Glutamatergic neuron (in vitro differentiated cells): Measurements from ENCODE around the gene PARG. TPM values are rescaled to one million over a fixed set of nuclear protein-coding genes. Genes with fewer than 3 reads are reported as not detected.

Experiments used
- DNase-seq: peaks from one replicate; pipeline ENCODE4 v3.0.0; 2022
- H3K27ac Mint-ChIP-seq: one replicate; pipeline ENCODE4 v1.8.0; 2020; ENCODE audit warnings: mild to moderate bottlenecking, mixed read lengths, inconsistent platforms; ENCODE audit not compliant: unreplicated experiment
- H3K27me3 Mint-ChIP-seq: one replicate; pipeline ENCODE4 v1.8.0; 2020; ENCODE audit warnings: mild to moderate bottlenecking, moderate library complexity, mixed read lengths, inconsistent platforms; ENCODE audit not compliant: unreplicated experiment
- H3K36me3 Mint-ChIP-seq: one replicate; pipeline ENCODE4 v1.8.0; 2020; ENCODE audit warnings: mild to moderate bottlenecking, mixed read lengths, inconsistent platforms; ENCODE audit not compliant: unreplicated experiment
- H3K4me1 Mint-ChIP-seq: one replicate; pipeline ENCODE4 v1.8.0; 2020; ENCODE audit warnings: mild to moderate bottlenecking, low read depth, mixed read lengths, inconsistent platforms; ENCODE audit not compliant: unreplicated experiment
- H3K4me3 Mint-ChIP-seq: one replicate; pipeline ENCODE4 v1.8.0; 2020; ENCODE audit warnings: mild to moderate bottlenecking, mixed read lengths, inconsistent platforms; ENCODE audit not compliant: unreplicated experiment
- H3K9me3 Mint-ChIP-seq: one replicate; pipeline ENCODE4 v1.8.0; 2020; ENCODE audit warnings: mild to moderate bottlenecking, moderate library complexity, mixed read lengths, inconsistent platforms; ENCODE audit not compliant: unreplicated experiment
- CTCF ChIP-seq: fragments of 200-600 bp; sonication (generic); IDR thresholded peaks from one replicate; pipeline ENCODE4 v1.5.0; 2021; ENCODE audit not compliant: partially characterized antibody, unreplicated experiment
- total RNA-seq: library from RNA; stranded (reverse); fragmentation: NEBNext Ultra II Directional; extraction: Animal tissue kit (Norgen Biotek cat#: 25700); gene quantifications from one replicate; pipeline ENCODE4 v1.2.1, GENCODE V29; 2021; ENCODE audit not compliant: unreplicated experiment

Gene PARG
- total RNA-seq, 1 donor from 2014 or later = 53.3 TPM

GRCh38 chr10:49830016-49830415 lies 111.8 kb downstream of the PARG start:
- TF ChIP-seq CTCF = no peak
- DNase-seq = no peak
- Mint-ChIP-seq H3K27ac (no peak overlapping the region), H3K27me3 (peaks cover 1% of the 10 kb centered on the region), H3K4me3 (no peak overlapping the region), H3K9me3 (no peaks in the 10 kb centered on the region), H3K36me3 (no peaks in the 10 kb centered on the region), H3K4me1 (no peaks in the 10 kb centered on the region)

GRCh38 chr10:49827297-49827696 lies 114.5 kb downstream of the PARG start:
- H3K4me1 Mint-ChIP-seq = no peaks in the 10 kb centered on the region
- TF ChIP-seq CTCF = no peak
- H3K27me3 Mint-ChIP-seq = peaks cover 2% of the 10 kb centered on the region
- H3K9me3 Mint-ChIP-seq = no peaks in the 10 kb centered on the region
- DNase-seq = no peak
- H3K27ac Mint-ChIP-seq = no peak overlapping the region
- H3K4me3 Mint-ChIP-seq = no peak overlapping the region
- peaks cover 4% of the 10 kb centered on the region for H3K36me3 Mint-ChIP-seq

DNA sequence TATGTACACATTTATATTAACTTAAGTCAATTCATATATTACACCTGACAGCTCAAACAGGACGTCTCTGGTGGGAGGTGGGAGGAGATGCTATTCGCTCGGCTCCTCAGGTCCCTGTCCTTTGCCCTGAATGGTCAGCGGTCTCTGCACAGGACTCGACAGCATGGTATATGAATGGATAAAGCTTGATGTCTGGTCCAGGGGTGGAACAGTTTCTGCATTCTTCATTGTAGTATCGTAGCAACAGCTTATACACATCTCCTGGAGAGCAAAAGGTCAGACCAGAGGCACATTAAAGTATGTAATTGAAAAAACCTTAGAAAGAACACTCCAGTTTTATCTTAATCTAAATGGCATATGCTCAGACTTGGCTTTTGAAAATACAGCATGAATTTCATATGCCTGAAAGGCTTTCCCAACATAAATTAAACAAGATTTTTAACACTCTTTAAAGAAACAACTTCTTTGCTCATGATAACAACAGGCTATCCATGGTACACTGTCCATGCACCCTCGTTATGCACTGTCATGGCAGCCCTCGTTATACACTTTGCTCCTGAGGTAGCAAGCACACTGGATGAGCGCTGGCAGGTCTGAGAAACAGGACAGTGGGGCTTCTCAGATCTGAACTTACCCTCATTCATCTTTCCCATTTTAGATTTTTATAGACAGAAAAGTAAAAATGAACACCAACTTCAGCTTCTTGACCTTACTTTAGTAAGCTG lies 122.4 kb downstream of the PARG start:
- no peak for DNase-seq
- no peaks in the 10 kb centered on the region for H3K9me3 Mint-ChIP-seq
- no peak for TF ChIP-seq CTCF
- H3K4me1 Mint-ChIP-seq = no peaks in the 10 kb centered on the region
- H3K4me3 Mint-ChIP-seq = no peak overlapping the region
- H3K27ac Mint-ChIP-seq = no peak overlapping the region
- peaks cover 13% of the 10 kb centered on the region for H3K36me3 Mint-ChIP-seq
- no peaks in the 10 kb centered on the region for H3K27me3 Mint-ChIP-seq

DNA sequence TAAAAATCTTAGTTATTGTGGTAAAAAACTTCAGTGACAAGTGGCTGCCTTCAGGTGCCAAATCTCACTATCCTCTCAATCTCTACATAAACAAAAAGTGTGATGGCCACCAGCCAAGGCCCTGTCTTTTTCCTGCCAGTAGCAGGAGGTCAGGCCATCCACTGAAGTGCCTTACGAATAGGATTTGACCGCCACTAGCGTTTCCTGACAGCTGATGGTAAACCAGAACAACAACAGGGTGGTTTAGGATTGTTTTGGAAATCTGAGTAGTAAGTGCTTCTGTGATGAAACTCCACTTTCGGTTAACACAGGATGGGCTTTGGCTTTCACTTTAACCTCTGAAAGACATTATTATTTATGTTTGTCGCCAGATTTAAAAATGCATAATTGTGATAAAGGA lies 124.0 kb downstream of the PARG start:
- Mint-ChIP-seq H3K4me1 (no peaks in the 10 kb centered on the region), H3K4me3 (no peak overlapping the region)

More for the DNA sequence above, 124.0 kb downstream of the PARG start:
- no peak for TF ChIP-seq CTCF
- DNase-seq = no peak
- H3K27me3 Mint-ChIP-seq = no peaks in the 10 kb centered on the region
- H3K36me3 Mint-ChIP-seq = peaks cover 13% of the 10 kb centered on the region
- no peaks in the 10 kb centered on the region for H3K9me3 Mint-ChIP-seq
- no peak overlapping the region for H3K27ac Mint-ChIP-seq
